SK-N-SH (cell line): Measurements from ENCODE around the gene NR1H4.

ENCODE experiments used
- RCOR1 ChIP-seq: fragments of 150-350 bp; IDR thresholded peaks from 2 replicates; pipeline ENCODE4 v1.6.1; 2017; ENCODE audit warnings: antibody characterized with exemption, low read length
- RXRA ChIP-seq: IDR thresholded peaks from 2 replicates; pipeline ENCODE4 v1.4.0; 2012; ENCODE audit warnings: low read depth, mild to moderate bottlenecking, borderline replicate concordance

GRCh38 chr12:100463661-100464060 lies 10.0 kb upstream of the NR1H4 start:
- TF ChIP-seq RCOR1 (no peak), RXRA (no peak)
